Measurements from ENCODE around the gene ZSCAN22. TPM values are rescaled to one million over a fixed set of nuclear protein-coding genes. Genes with fewer than 3 reads are reported as not detected.

The ZSCAN22 gene
- total RNA-seq, 2 donors from 2014 or later, result 3.8 TPM

- peaks cover 13% of the 10 kb centered on the region for H3K4me1 ChIP-seq (ENCODE audit: control insufficient read depth, insufficient read depth, low read length)
- Mint-ChIP-seq H3K4me3 (peak overlapping the region; percentile 96), H3K36me3 (ENCODE audit: low read depth) (peaks cover 36% of the 10 kb centered on the region), H3K4me1 (peaks cover 18% of the 10 kb centered on the region), H3K9me3 (no peaks in the 10 kb centered on the region), H3K27me3 (ENCODE audit: insufficient read depth) (no peaks in the 10 kb centered on the region), H3K27ac (peak overlapping the region; percentile 97)
- H3K9ac ChIP-seq (ENCODE audit: extremely low read depth, low read length, poor library complexity, severe bottlenecking), result peak overlapping the region; percentile 91
- no peak overlapping the region for H3K27ac ChIP-seq (ENCODE audit: low read depth, low read length)
- no peak for DNase-seq
- TF ChIP-seq CTCF (conservative IDR thresholded peaks at IDR 0.05), result no peak
- H3K9me3 ChIP-seq (ENCODE audit: control insufficient read depth, low read length), result no peaks in the 10 kb centered on the region
- peak overlapping the region; percentile 99 for H3K4me3 ChIP-seq (ENCODE audit: low read length)
- WGBS, 2 experiments (ENCODE audit: insufficient coverage in 1 of 2, insufficient read length in 1 of 2), result 80 to 87% methylated on average over 1 to 3 of the region's 3 CpGs
- H3K27me3 ChIP-seq (ENCODE audit: control insufficient read depth, insufficient read depth, low read length, poor library complexity, severe bottlenecking), result no peaks in the 10 kb centered on the region
- H3K36me3 ChIP-seq (ENCODE audit: control insufficient read depth, insufficient read depth, low read length), result peaks cover 48% of the 10 kb centered on the region
These were observed 61.4 kb downstream of the ZSCAN22 start for GRCh38 chr19:58388175-58388526.

Small RNA genes within 50 kb of the gene (microRNA-seq; reads per million reads assigned to microRNA genes)
- gene MIR4754 (ENCODE audit: borderline microRNAs expressed) (not detected), gene MIR6806 (ENCODE audit: borderline microRNAs expressed) (not detected)

Other genes with a start within 250 kb of the ZSCAN22 start
- 100 to 1,000 TPM in 1 of 2 donors, 10 to 100 TPM in 1; 68.2 to 112 TPM for gene ZSCAN18, start 228.8 kb upstream of the ZSCAN22 start, total RNA-seq
- 10 to 100 TPM; 16.7 to 24.7 TPM for gene ZNF329, start 176.2 kb upstream of the ZSCAN22 start, total RNA-seq
- 10 to 100 TPM; 23.2 to 24.9 TPM for gene ZNF274, start 143.9 kb upstream of the ZSCAN22 start, total RNA-seq
- 10 to 100 TPM; 65.7 to 80.2 TPM for gene ZNF544, start 98.1 kb upstream of the ZSCAN22 start, total RNA-seq
- gene ZNF8, start 48.0 kb upstream of the ZSCAN22 start, total RNA-seq, result 10 to 100 TPM; 14.4 to 16.1 TPM
- gene ERVK3-1, start 21.6 kb upstream of the ZSCAN22 start, total RNA-seq, result 10 to 100 TPM; 27.5 to 28.0 TPM
- 10 to 100 TPM; 12.6 to 16.4 TPM for gene A1BG, start 26.5 kb downstream of the ZSCAN22 start, total RNA-seq
- gene ZNF497, start 35.8 kb downstream of the ZSCAN22 start, total RNA-seq, result 1 to 10 TPM; 5.2 to 5.9 TPM
- 1 to 10 TPM; 3.1 to 3.8 TPM for gene ZNF837, start 54.0 kb downstream of the ZSCAN22 start, total RNA-seq
- gene RPS5, start 60.3 kb downstream of the ZSCAN22 start, total RNA-seq, result 1,000 to 10,000 TPM in 1 of 2 donors, 100 to 1,000 TPM in 1; 896 to 1,039 TPM
- under 1 TPM; 0.82 to 0.92 TPM for gene RNF225, start 68.7 kb downstream of the ZSCAN22 start, total RNA-seq
- gene ZNF584, start 81.7 kb downstream of the ZSCAN22 start, total RNA-seq, result 10 to 100 TPM; 10.3 to 14.8 TPM
- 1 to 10 TPM in 1 of 2 donors, under 1 TPM in 1; 0.71 to 1.2 TPM for gene ZNF132, start 113.2 kb downstream of the ZSCAN22 start, total RNA-seq
- gene ZNF324B, start 124.6 kb downstream of the ZSCAN22 start, total RNA-seq, result 1 to 10 TPM; 5.4 to 6.0 TPM
- gene ZNF324, start 140.1 kb downstream of the ZSCAN22 start, total RNA-seq, result 1 to 10 TPM; 7.0 to 8.7 TPM
- 10 to 100 TPM; 10.4 to 10.7 TPM for gene ZNF446, start 149.4 kb downstream of the ZSCAN22 start, total RNA-seq
- 10 to 100 TPM; 13.6 to 15.3 TPM for gene SLC27A5, start 185.0 kb downstream of the ZSCAN22 start, total RNA-seq
- gene ZBTB45, start 192.8 kb downstream of the ZSCAN22 start, total RNA-seq, result 10 to 100 TPM; 19.0 to 19.4 TPM
- 100 to 1,000 TPM; 809 to 859 TPM for gene TRIM28, start 217.1 kb downstream of the ZSCAN22 start, total RNA-seq
- 100 to 1,000 TPM in 1 of 2 donors, 10 to 100 TPM in 1; 97.7 to 147 TPM for gene CHMP2A, start 228.1 kb downstream of the ZSCAN22 start, total RNA-seq
- gene UBE2M, start 231.6 kb downstream of the ZSCAN22 start, total RNA-seq, result 100 to 1,000 TPM in 1 of 2 donors, 10 to 100 TPM in 1; 90.8 to 116 TPM
- 10 to 100 TPM; 24.3 to 33.1 TPM for gene MZF1, start 246.3 kb downstream of the ZSCAN22 start, total RNA-seq

Measured in endodermal cell (in vitro differentiated cells).